Activated T-helper 1 cell treated with anti-CD3 and anti-CD28 coated beads, Interleukin-12 subunit alpha, Interleukin-12 subunit beta, Interleukin-2, Interleukin-4 antibody, amounts not matched to agents 30 ng/mL and 10 ng/mL and 1 ng/mL, durations not matched to agents 14 hours and 24 hours and 36 hours (primary cell): ENCODE measurements around the gene SYTL3. TPM values are rescaled to one million over a fixed set of nuclear protein-coding genes. Genes with fewer than 3 reads are reported as not detected.
A peak's percentile ranks its signal among the peaks of the same experiment; 100 is the strongest.

Source experiments
- DNase-seq: peaks from one replicate; pipeline ENCODE4 v3.0.0; 2021; ENCODE audit warnings: low spot score
- H3K27ac Mint-ChIP-seq: one replicate; pipeline ENCODE4 v1.8.0; 2021; ENCODE audit warnings: mild to moderate bottlenecking, mixed read lengths
- H3K27me3 Mint-ChIP-seq: one replicate; pipeline ENCODE4 v1.8.0; 2022; ENCODE audit warnings: mild to moderate bottlenecking, moderate library complexity, mixed read lengths; ENCODE audit not compliant: insufficient read depth
- H3K36me3 Mint-ChIP-seq: one replicate; pipeline ENCODE4 v1.8.0; 2021; ENCODE audit warnings: low read depth, mixed read lengths
- H3K4me1 Mint-ChIP-seq: one replicate; pipeline ENCODE4 v1.8.0; 2021; ENCODE audit warnings: low read depth, mixed read lengths
- H3K4me3 Mint-ChIP-seq: one replicate; pipeline ENCODE4 v1.8.0; 2021; ENCODE audit warnings: mild to moderate bottlenecking, moderate library complexity, mixed read lengths
- H3K9me3 Mint-ChIP-seq: one replicate; pipeline ENCODE4 v1.8.0; 2021; ENCODE audit warnings: mixed read lengths
- intact Hi-C: fragments of 100-400 bp; cut with micrococcal nuclease; formaldehyde crosslinking; loops from one replicate; pipeline ENCODE4 v1.15.1; 2024
- total RNA-seq: library from RNA; stranded (reverse); gene quantifications from 2 replicates; pipeline ENCODE4 v1.2.3, GENCODE V29; 2022

Gene SYTL3
- total RNA-seq, 1 donor from 2014 or later = 123 TPM

DNA sequence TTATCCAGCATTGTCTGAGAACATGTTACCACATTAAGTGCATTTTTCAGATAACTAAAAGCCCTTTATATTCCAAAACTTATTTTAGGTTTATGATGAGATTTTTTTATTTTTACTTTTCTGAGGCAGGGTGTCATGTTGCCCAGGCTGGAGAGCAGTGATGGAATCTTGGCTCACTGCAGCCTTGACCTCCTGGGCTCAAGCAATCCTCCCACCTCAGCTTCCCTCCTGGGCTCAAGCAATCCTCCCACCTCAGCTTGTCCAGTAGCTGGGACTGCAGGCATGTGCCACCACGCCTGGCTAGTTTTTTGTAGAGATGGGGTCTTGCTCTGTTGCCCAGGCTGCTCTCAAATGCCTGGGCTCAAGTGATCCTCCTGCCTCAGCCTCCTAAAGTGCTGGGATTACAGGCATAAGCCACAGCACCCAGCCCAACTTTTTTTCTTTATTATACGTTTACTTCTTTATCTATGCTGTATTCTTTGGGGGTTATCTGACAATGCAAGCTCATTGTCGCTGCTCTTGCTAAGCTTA, 11.5 kb upstream of the SYTL3 start:
- H3K4me3 Mint-ChIP-seq = no peak overlapping the region
- H3K36me3 Mint-ChIP-seq = peaks cover 66% of the 10 kb centered on the region
- intact Hi-C loops = no loop called here
- no peaks in the 10 kb centered on the region for H3K27me3 Mint-ChIP-seq
- H3K9me3 Mint-ChIP-seq = no peaks in the 10 kb centered on the region
- H3K4me1 Mint-ChIP-seq = peaks cover 68% of the 10 kb centered on the region
- peak overlapping the region; percentile 50 for H3K27ac Mint-ChIP-seq
- no peak for DNase-seq

GRCh38 chr6:158639056-158639455, 10.8 kb upstream of the SYTL3 start:
- Mint-ChIP-seq H3K27me3 (no peaks in the 10 kb centered on the region), H3K4me3 (no peak overlapping the region)

DNA sequence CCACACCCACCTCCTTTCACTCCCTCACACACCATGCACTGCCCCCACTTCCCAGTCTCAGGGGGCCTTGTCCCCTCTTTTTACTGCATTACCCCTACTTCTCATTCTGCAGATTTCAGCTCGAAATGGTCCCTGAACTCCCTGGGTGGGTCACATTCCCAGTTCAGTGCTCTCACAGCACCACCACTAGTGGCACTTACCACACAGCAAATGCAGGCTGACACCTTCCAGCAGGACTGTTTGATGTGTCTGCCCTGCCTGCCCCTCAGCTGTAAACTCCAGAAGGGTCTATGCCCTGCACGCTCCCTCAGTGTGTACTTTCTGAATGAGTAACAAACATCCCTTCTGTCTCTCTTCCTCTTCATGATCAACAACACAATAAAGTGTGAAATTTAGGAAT, 9.3 kb upstream of the SYTL3 start:
- DNase-seq = no peak
- H3K27me3 Mint-ChIP-seq = no peaks in the 10 kb centered on the region
- intact Hi-C loops = loop anchor here (10.0 kb wide), 1 partner anchor 1034 kb away; no protein-coding TSS in a partner anchor
- H3K4me1 Mint-ChIP-seq = peaks cover 64% of the 10 kb centered on the region
- H3K9me3 Mint-ChIP-seq = no peaks in the 10 kb centered on the region
- peak overlapping the region; percentile 80 for H3K27ac Mint-ChIP-seq
- H3K4me3 Mint-ChIP-seq = peak overlapping the region; percentile 62
- peaks cover 53% of the 10 kb centered on the region for H3K36me3 Mint-ChIP-seq

More at GRCh38 chr6:158639056-158639455, 10.8 kb upstream of the SYTL3 start:
- Mint-ChIP-seq H3K4me1 (peaks cover 67% of the 10 kb centered on the region), H3K9me3 (no peaks in the 10 kb centered on the region), H3K36me3 (peaks cover 65% of the 10 kb centered on the region), H3K27ac (peak overlapping the region; percentile 50)
- intact Hi-C loops = no loop called here
- DNase-seq = no peak

DNA sequence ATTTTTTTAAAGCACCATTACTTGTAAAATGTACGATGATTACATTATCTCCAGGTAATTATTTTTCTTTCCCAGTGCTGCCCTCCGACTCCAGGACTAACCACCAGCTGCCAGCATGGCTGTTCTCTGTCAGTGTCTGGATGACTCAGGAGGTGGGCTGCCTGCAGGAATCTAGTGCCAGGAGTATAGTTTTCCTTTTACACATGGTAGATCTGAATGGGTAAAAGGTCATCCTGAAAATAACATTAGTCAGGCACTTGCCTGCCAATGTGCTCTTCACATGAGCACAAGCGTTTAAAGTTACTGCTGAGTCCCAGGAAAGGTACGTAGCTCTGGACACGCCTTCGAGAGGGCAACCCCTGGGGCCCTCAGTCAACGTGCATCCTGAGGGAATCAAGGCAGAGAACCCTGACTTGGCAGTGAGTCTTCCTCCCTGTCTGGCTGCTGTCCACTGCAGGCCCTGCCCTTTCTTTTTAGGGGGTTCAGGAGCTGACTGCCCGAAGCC, 7.7 kb upstream of the SYTL3 start:
- no peaks in the 10 kb centered on the region for H3K27me3 Mint-ChIP-seq

DNA sequence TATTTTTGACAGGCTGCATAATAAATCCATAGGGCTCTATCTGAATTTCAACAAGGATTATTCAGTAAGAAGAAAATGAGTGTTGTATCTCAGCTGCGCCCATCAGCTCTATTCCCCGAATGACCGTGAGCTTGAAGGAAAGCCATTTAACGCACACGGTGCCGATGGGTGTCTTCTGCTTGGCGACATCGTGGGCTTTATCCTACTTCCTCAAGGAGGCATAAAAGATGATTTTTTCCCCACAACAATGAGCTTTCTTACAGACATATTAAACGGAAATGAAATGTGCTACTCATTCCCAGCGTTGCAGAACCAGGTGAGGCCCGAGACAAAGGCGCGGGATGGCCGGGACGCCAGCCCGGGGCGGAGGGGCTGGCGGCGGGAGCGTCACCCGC, 6.0 kb upstream of the SYTL3 start:
- Mint-ChIP-seq H3K4me3 (peak overlapping the region; percentile 99), H3K9me3 (no peaks in the 10 kb centered on the region), H3K27me3 (no peaks in the 10 kb centered on the region), H3K36me3 (peaks cover 34% of the 10 kb centered on the region), H3K4me1 (peaks cover 81% of the 10 kb centered on the region), H3K27ac (peak overlapping the region; percentile 97)
- no peak for DNase-seq
- intact Hi-C loops = loop anchor here (1.0 to 10.0 kb wide), 3 partner anchors 354 to 1031 kb away; no protein-coding TSS in a partner anchor

More for the DNA sequence above, 7.7 kb upstream of the SYTL3 start:
- Mint-ChIP-seq H3K4me3 (peak overlapping the region; percentile 99), H3K4me1 (peaks cover 77% of the 10 kb centered on the region), H3K36me3 (peaks cover 41% of the 10 kb centered on the region), H3K9me3 (no peaks in the 10 kb centered on the region), H3K27ac (peak overlapping the region; percentile 76)
- DNase-seq = no peak
- intact Hi-C loops = loop anchor here (10.0 kb wide), 1 partner anchor 1033 kb away; no protein-coding TSS in a partner anchor

- intact Hi-C loops = loop anchor here (1.0 to 10.0 kb wide), 7 partner anchors 9 to 1787 kb away; partner anchors contain the start of genes GTF2H5 and SERAC1
- Mint-ChIP-seq H3K27me3 (no peaks in the 10 kb centered on the region), H3K27ac (peak within 1 kb of the TSS; percentile 97), H3K36me3 (peaks cover 31% of the 10 kb centered on the region), H3K4me3 (peak within 1 kb of the TSS; percentile 99), H3K9me3 (no peaks in the 10 kb centered on the region), H3K4me1 (peaks cover 81% of the 10 kb centered on the region)
- peak; percentile 91 for DNase-seq
Measured at GRCh38 chr6:158644231-158645063, 5.4 kb upstream of the SYTL3 start, which contains the start of gene DYNLT1. DYNLT1 (minus strand) TSS chr6:158644743; CDS start chr6:158644708, 35 bp downstream.

DNA sequence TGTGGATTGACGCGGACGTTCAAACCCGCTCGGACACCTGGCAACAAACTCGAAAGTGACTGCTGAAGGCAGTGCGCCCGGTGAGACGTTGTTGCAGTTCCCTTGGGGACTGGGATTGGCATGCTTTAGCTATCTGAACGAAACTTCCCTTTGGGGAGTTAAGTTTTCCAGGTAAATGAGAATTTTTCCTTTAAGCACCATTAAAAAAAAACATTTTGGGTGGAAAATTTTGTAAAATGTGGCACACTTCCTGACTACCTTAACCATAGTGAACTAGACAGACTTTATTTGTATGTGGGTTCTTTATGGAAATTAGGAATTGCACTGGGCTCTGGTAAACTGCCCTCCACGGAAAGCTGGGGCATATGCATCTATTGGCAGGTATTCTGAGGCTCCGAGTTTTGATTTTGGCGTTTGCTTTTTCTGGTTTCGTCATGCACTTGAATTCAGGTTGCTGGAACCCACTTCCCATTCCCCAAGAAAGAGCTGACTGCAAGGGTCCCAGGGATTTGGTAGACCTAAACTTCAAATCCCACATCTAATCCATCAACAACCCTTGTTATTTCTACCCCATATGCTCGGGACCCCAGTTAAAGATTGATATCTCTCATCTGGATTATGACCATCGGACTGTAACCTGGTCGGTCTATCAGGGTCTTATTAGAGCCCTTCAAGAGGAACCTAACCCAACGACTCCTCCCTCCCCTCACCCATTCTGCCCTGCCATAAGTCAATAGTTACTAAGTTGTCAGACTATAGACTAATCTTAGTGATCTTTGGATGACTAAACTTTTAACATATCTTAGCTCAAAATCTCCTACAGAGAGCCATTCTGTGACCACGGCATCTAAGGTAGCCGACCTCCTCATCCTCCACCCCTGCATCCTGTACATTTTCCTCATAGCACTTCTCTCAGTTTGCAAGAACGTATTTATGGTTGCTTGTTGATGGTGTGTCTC, 4.5 kb upstream of the SYTL3 start:
- intact Hi-C loops = loop anchor here (1.0 to 10.0 kb wide), 5 partner anchors 8 to 1788 kb away; partner anchors contain the start of genes GTF2H5 and SERAC1
- peaks cover 25% of the 10 kb centered on the region for H3K36me3 Mint-ChIP-seq
- no peak for DNase-seq
- no peaks in the 10 kb centered on the region for H3K9me3 Mint-ChIP-seq
- peaks cover 77% of the 10 kb centered on the region for H3K4me1 Mint-ChIP-seq
- H3K27ac Mint-ChIP-seq = peak overlapping the region; percentile 89
- H3K4me3 Mint-ChIP-seq = peak overlapping the region; percentile 82
- no peaks in the 10 kb centered on the region for H3K27me3 Mint-ChIP-seq

GRCh38 chr6:158646023-158646910, 3.6 kb upstream of the SYTL3 start:
- Mint-ChIP-seq H3K4me3 (peak overlapping the region; percentile 82), H3K9me3 (no peaks in the 10 kb centered on the region), H3K27me3 (no peaks in the 10 kb centered on the region), H3K27ac (peak overlapping the region; percentile 89), H3K36me3 (peaks cover 23% of the 10 kb centered on the region), H3K4me1 (peaks cover 73% of the 10 kb centered on the region)
- no peak for DNase-seq
- intact Hi-C loops = loop anchor here (5.0 to 10.0 kb wide), 4 partner anchors 414 to 1789 kb away; partner anchors contain the start of genes GTF2H5 and SERAC1

DNA sequence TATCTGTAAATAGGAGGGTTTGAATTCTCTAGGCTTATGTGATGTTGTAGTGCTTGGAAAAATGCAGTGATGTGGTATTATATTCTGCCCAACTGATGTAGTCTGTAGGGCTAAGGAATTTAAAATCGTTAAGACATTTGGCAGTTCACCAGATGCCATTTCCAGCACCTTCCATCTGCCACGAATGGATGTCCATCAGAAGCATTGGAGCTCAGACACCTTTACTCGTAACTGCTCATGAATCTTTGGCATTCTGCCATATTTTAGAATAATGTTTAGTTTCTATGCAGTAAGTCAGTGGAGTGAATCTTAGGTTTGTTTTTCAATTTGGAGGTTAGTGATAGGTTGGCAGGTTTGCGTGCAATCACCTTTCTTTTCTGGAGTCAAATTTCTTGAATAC, 2.4 kb upstream of the SYTL3 start:
- Mint-ChIP-seq H3K36me3 (peaks cover 16% of the 10 kb centered on the region), H3K4me1 (peaks cover 61% of the 10 kb centered on the region), H3K9me3 (no peaks in the 10 kb centered on the region), H3K27me3 (no peaks in the 10 kb centered on the region), H3K4me3 (no peak overlapping the region), H3K27ac (peak overlapping the region; percentile 71)
- DNase-seq = no peak
- intact Hi-C loops = loop anchor here (5.0 to 10.0 kb wide), 4 partner anchors 415 to 1790 kb away; partner anchors contain the start of genes GTF2H5 and SERAC1

DNA sequence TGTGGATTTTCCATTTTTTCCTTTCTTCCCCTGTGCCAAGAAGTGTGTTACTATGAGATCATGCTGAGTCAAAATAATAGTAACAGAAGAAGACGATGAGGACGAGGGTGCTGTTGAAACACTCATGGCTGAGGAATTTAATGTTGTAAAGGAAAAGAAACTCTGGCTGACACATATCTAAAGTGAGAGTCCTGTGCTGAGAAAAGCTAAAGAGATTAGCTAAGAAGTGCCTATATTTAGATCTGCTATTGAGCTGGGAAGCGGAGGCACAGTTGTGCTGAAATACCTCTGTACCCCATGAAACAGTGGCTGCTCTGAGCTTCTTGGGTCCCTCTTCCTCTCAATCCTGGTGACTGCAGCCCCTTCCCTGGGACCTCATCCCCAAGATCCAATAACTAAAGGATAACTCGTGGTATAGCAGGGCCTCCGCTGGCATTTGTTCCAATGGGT, 1.1 kb upstream of the SYTL3 start:
- H3K27ac Mint-ChIP-seq = peak overlapping the region; percentile 93
- H3K27me3 Mint-ChIP-seq = no peaks in the 10 kb centered on the region
- peaks cover 22% of the 10 kb centered on the region for H3K36me3 Mint-ChIP-seq
- peaks cover 66% of the 10 kb centered on the region for H3K4me1 Mint-ChIP-seq
- H3K4me3 Mint-ChIP-seq = peak overlapping the region; percentile 87
- DNase-seq = peak; percentile 29
- H3K9me3 Mint-ChIP-seq = no peaks in the 10 kb centered on the region
- intact Hi-C loops = loop anchor here (1.0 to 10.0 kb wide), 13 partner anchors 39 to 1791 kb away; partner anchors contain the start of genes GTF2H5, SERAC1 and TMEM181
